GM12891 (cell line): ENCODE measurements around the gene FAM180B.

Source experiments
- PAX5 ChIP-seq: IDR thresholded peaks from 2 replicates; pipeline ENCODE4 v1.6.1; 2011; ENCODE audit warnings: low read length, moderate library complexity, mild to moderate bottlenecking; ENCODE audit not compliant: insufficient read depth, severe bottlenecking
- POLR2A ChIP-seq: IDR thresholded peaks from 2 replicates; pipeline ENCODE4 v1.6.1; 2011; ENCODE audit warnings: low read depth, low read length, control low read depth
- POLR2AphosphoS5 ChIP-seq: IDR thresholded peaks from 2 replicates; pipeline ENCODE4 v1.6.1; 2011; ENCODE audit warnings: low read depth, low read length, control low read depth
- POU2F2 ChIP-seq: IDR thresholded peaks from 2 replicates; pipeline ENCODE4 v1.6.1; 2011; ENCODE audit warnings: low read depth, mild to moderate bottlenecking, control low read depth, low read length, moderate library complexity
- SPI1 ChIP-seq: IDR thresholded peaks from 2 replicates; pipeline ENCODE4 v1.6.1; 2011; ENCODE audit warnings: low read depth, low read length, control low read depth
- TAF1 ChIP-seq: IDR thresholded peaks from 2 replicates; pipeline ENCODE4 v1.6.1; 2011; ENCODE audit warnings: low read depth, low read length, control low read depth

DNA sequence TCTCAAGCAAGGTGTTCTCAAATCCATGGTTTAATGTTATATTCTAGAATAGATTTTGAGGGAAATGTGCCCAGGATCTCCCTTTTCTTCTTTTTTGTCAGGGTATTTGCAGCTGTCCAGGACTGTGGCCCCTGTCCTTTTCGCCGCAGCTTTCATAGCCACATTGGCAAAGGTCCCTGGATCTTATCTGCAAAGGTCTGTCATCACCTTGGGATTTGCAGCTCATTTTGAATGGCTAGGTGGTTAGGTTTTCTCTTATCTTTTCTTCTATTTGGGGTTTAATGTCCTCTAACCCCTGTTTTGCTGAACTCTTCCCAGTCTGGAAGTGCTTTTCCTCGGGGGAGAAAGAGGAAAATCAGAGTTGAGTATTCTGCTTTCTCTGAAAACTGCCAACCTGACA is 19.4 kb downstream of the FAM180B start:
- TF ChIP-seq POU2F2 (no peak), SPI1 (no peak), POLR2A (no peak), TAF1 (no peak), POLR2AphosphoS5 (no peak), PAX5 (no peak)
